Hepatocyte (in vitro differentiated cells): Measurements from ENCODE around the gene CAMSAP1.

ENCODE experiments used
- EZH2 ChIP-seq: fragments of 200-600 bp; sonication (generic); IDR thresholded peaks from 2 replicates; pipeline ENCODE4 v1.6.1; 2016; ENCODE audit warnings: antibody characterized with exemption, mild to moderate bottlenecking, borderline replicate concordance
- EZH2phosphoT487 ChIP-seq: fragments of 200-600 bp; sonication (generic); IDR thresholded peaks from one replicate; pipeline ENCODE4 v1.6.1; 2018; ENCODE audit warnings: antibody characterized with exemption, mild to moderate bottlenecking, low read depth, moderate library complexity; ENCODE audit not compliant: unreplicated experiment, severe bottlenecking
- TF ChIP-seq, protein P1 (sequence below): fragments of 200-600 bp; sonication (generic); IDR thresholded peaks from 2 replicates; pipeline ENCODE4 v1.5.1; 2016; ENCODE audit warnings: antibody characterized with exemption, mild to moderate bottlenecking; ENCODE audit not compliant: poor library complexity

- TF ChIP-seq, protein P1, sequence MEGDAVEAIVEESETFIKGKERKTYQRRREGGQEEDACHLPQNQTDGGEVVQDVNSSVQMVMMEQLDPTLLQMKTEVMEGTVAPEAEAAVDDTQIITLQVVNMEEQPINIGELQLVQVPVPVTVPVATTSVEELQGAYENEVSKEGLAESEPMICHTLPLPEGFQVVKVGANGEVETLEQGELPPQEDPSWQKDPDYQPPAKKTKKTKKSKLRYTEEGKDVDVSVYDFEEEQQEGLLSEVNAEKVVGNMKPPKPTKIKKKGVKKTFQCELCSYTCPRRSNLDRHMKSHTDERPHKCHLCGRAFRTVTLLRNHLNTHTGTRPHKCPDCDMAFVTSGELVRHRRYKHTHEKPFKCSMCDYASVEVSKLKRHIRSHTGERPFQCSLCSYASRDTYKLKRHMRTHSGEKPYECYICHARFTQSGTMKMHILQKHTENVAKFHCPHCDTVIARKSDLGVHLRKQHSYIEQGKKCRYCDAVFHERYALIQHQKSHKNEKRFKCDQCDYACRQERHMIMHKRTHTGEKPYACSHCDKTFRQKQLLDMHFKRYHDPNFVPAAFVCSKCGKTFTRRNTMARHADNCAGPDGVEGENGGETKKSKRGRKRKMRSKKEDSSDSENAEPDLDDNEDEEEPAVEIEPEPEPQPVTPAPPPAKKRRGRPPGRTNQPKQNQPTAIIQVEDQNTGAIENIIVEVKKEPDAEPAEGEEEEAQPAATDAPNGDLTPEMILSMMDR = no peak
- TF ChIP-seq EZH2 = no peak
- no peak for TF ChIP-seq EZH2phosphoT487
Observed at GRCh38 chr9:135820661-135821060, 86.7 kb downstream of the CAMSAP1 start.
